ENCODE measurements around the gene MAL.

Gene MAL

GRCh38 chr2:95021023-95021416, 4.5 kb upstream of the MAL start:
- Histone ChIP-seq H3F3A (ENCODE audit: low read depth) (no peaks in the 10 kb centered on the region), H3K4me2 (ENCODE audit: low read depth, low read length, poor library complexity, severe bottlenecking) (no peak overlapping the region), H3K4me1 (ENCODE audit: insufficient read depth, low read length, poor library complexity, severe bottlenecking) (peaks cover 2% of the 10 kb centered on the region), H3K79me2 (ENCODE audit: insufficient read depth, low read length) (no peaks in the 10 kb centered on the region), H3K4me3 (ENCODE audit: low read length, poor library complexity, severe bottlenecking) (no peak overlapping the region), H3K9me3 (ENCODE audit: insufficient read depth, low read depth, low read length) (no peaks in the 10 kb centered on the region), H3K36me3 (ENCODE audit: insufficient read depth, low read length) (no peaks in the 10 kb centered on the region), H2AFZ (ENCODE audit: low read length) (no peak overlapping the region), H3K9me2 (replicated peaks; ENCODE audit: low read depth, low read length) (no peaks in the 10 kb centered on the region), H4K20me1 (ENCODE audit: insufficient read depth, low read length, poor library complexity, severe bottlenecking) (no peaks in the 10 kb centered on the region), H3K27me3 (ENCODE audit: insufficient read depth, low read length, poor library complexity, severe bottlenecking) (peaks cover 10% of the 10 kb centered on the region), H3K9ac (ENCODE audit: low read depth, low read length, poor library complexity, severe bottlenecking) (no peak overlapping the region)
- TF ChIP-seq EZH2phosphoT487 (IDR thresholded peaks at IDR 0.05; ENCODE audit: borderline replicate concordance) (no peak), CTCF (conservative IDR thresholded peaks at IDR 0.05; ENCODE audit: low read length) (no peak)

- H3K9ac ChIP-seq (ENCODE audit: low read depth, low read length, poor library complexity, severe bottlenecking): no peak overlapping the region
- no peak overlapping the region for H3K4me3 ChIP-seq (ENCODE audit: low read length, poor library complexity, severe bottlenecking)
- TF ChIP-seq CTCF (conservative IDR thresholded peaks at IDR 0.05; ENCODE audit: low read length) (no peak), EZH2phosphoT487 (IDR thresholded peaks at IDR 0.05; ENCODE audit: borderline replicate concordance) (no peak)
- H3K4me1 ChIP-seq (ENCODE audit: insufficient read depth, low read length, poor library complexity, severe bottlenecking): peaks cover 2% of the 10 kb centered on the region
- no peaks in the 10 kb centered on the region for H3K9me2 ChIP-seq (replicated peaks; ENCODE audit: low read depth, low read length)
- no peaks in the 10 kb centered on the region for H3K79me2 ChIP-seq (ENCODE audit: insufficient read depth, low read length)
- no peak overlapping the region for H3K4me2 ChIP-seq (ENCODE audit: low read depth, low read length, poor library complexity, severe bottlenecking)
- peak overlapping the region; percentile 50 for H2AFZ ChIP-seq (ENCODE audit: low read length)
- H3F3A ChIP-seq (ENCODE audit: low read depth): no peaks in the 10 kb centered on the region
- no peaks in the 10 kb centered on the region for H3K36me3 ChIP-seq (ENCODE audit: insufficient read depth, low read length)
- peaks cover 15% of the 10 kb centered on the region for H3K27me3 ChIP-seq (ENCODE audit: insufficient read depth, low read length, poor library complexity, severe bottlenecking)
- no peaks in the 10 kb centered on the region for H3K9me3 ChIP-seq (ENCODE audit: insufficient read depth, low read depth, low read length)
- H4K20me1 ChIP-seq (ENCODE audit: insufficient read depth, low read length, poor library complexity, severe bottlenecking): no peaks in the 10 kb centered on the region
Observed at GRCh38 chr2:95021847-95022246, 3.7 kb upstream of the MAL start.

GRCh38 chr2:95022309-95023221, 2.9 kb upstream of the MAL start:
- H3K36me3 ChIP-seq (ENCODE audit: insufficient read depth, low read length): no peaks in the 10 kb centered on the region
- H2AFZ ChIP-seq (ENCODE audit: low read length): peak overlapping the region; percentile 50
- H3K4me3 ChIP-seq (ENCODE audit: low read length, poor library complexity, severe bottlenecking): peak overlapping the region; percentile 54
- no peaks in the 10 kb centered on the region for H3K9me3 ChIP-seq (ENCODE audit: insufficient read depth, low read depth, low read length)
- H3K4me2 ChIP-seq (ENCODE audit: low read depth, low read length, poor library complexity, severe bottlenecking): peak overlapping the region; percentile 72
- H4K20me1 ChIP-seq (ENCODE audit: insufficient read depth, low read length, poor library complexity, severe bottlenecking): no peaks in the 10 kb centered on the region
- peaks cover 21% of the 10 kb centered on the region for H3K27me3 ChIP-seq (ENCODE audit: insufficient read depth, low read length, poor library complexity, severe bottlenecking)
- H3K9ac ChIP-seq (ENCODE audit: low read depth, low read length, poor library complexity, severe bottlenecking): no peak overlapping the region
- H3K9me2 ChIP-seq (replicated peaks; ENCODE audit: low read depth, low read length): no peaks in the 10 kb centered on the region
- peaks cover 2% of the 10 kb centered on the region for H3K4me1 ChIP-seq (ENCODE audit: insufficient read depth, low read length, poor library complexity, severe bottlenecking)
- TF ChIP-seq EZH2phosphoT487 (IDR thresholded peaks at IDR 0.05; ENCODE audit: borderline replicate concordance) (no peak), CTCF (conservative IDR thresholded peaks at IDR 0.05; ENCODE audit: low read length) (peak; percentile 91)
- H3K79me2 ChIP-seq (ENCODE audit: insufficient read depth, low read length): no peaks in the 10 kb centered on the region
- H3F3A ChIP-seq (ENCODE audit: low read depth): no peaks in the 10 kb centered on the region
